Measurements from ENCODE around the gene NTM.
A peak's percentile ranks its signal among the peaks of the same experiment; 100 is the strongest.

NTM gene

GRCh38 chr11:132253469-132254264, 883.3 kb downstream of the NTM start:
- DNase-seq: no peak

- DNase-seq: no peak
Measured at GRCh38 chr11:132254906-132255305, 884.5 kb downstream of the NTM start.

GRCh38 chr11:132256528-132257279, 886.3 kb downstream of the NTM start:
- no peak for DNase-seq

- no peak for DNase-seq
Measured at GRCh38 chr11:132257871-132258270, 887.5 kb downstream of the NTM start.

- DNase-seq: no peak
Measured at GRCh38 chr11:132258875-132259274, 888.5 kb downstream of the NTM start.

- no peak for DNase-seq
Measured at GRCh38 chr11:132260636-132261035, 890.2 kb downstream of the NTM start.

GRCh38 chr11:132263241-132263640, 892.8 kb downstream of the NTM start:
- no peak for DNase-seq

GRCh38 chr11:132263875-132264274, 893.5 kb downstream of the NTM start:
- no peak for DNase-seq

GRCh38 chr11:132264616-132265015, 894.2 kb downstream of the NTM start:
- DNase-seq: no peak

- DNase-seq: peak; percentile 34
Measured at GRCh38 chr11:132278801-132279574, 908.6 kb downstream of the NTM start.

GRCh38 chr11:132284048-132284447, 913.6 kb downstream of the NTM start:
- no peak for DNase-seq

- no peak for DNase-seq
Measured at GRCh38 chr11:132284611-132285010, 914.2 kb downstream of the NTM start.

GRCh38 chr11:132285631-132286030, 915.2 kb downstream of the NTM start:
- no peak for DNase-seq

GRCh38 chr11:132286106-132286505, 915.7 kb downstream of the NTM start:
- no peak for DNase-seq

GRCh38 chr11:132288036-132288435, 917.6 kb downstream of the NTM start:
- no peak for DNase-seq

GRCh38 chr11:132289590-132290256, 919.3 kb downstream of the NTM start:
- DNase-seq: no peak

GRCh38 chr11:132293586-132293985, 923.2 kb downstream of the NTM start:
- no peak for DNase-seq

GRCh38 chr11:132296946-132297610, 926.7 kb downstream of the NTM start:
- no peak for DNase-seq

- no peak for DNase-seq
Measured at GRCh38 chr11:132298357-132298756, 927.9 kb downstream of the NTM start.

GRCh38 chr11:132300283-132300682, 929.9 kb downstream of the NTM start:
- no peak for DNase-seq

GRCh38 chr11:132301465-132301864, 931.0 kb downstream of the NTM start:
- no peak for DNase-seq

GRCh38 chr11:132301900-132302299, 931.5 kb downstream of the NTM start:
- DNase-seq: no peak

Measured in activated CD4-positive, alpha-beta T cell treated with anti-CD3 and anti-CD28 coated beads, Interleukin-10, Interleukin-2, amounts not matched to agents 100 ng/mL and 50 ng/mL, durations not matched to agents 16 hours and 8 hours (primary cell).